HEK293 (cell line): ENCODE data around the gene CDH26.

Experiments
- CTCF ChIP-seq: fragments of 450-650 bp; formaldehyde crosslinking; IDR thresholded peaks from 2 replicates; pipeline ENCODE4 v1.5.1; 2016; ENCODE audit warnings: missing biosample characterization, missing genetic modification characterization
- FEZF1 ChIP-seq: fragments of 450-650 bp; formaldehyde crosslinking; IDR thresholded peaks from 2 replicates; pipeline ENCODE4 v1.5.1; 2016; ENCODE audit warnings: missing biosample characterization, missing genetic modification characterization
- HOXC10 ChIP-seq: sonication (generic); formaldehyde crosslinking; IDR thresholded peaks from 2 replicates; pipeline ENCODE4 v1.8.1; 2023; ENCODE audit warnings: mild to moderate bottlenecking, missing genetic modification reagents
- RBAK ChIP-seq: fragments of 450-650 bp; formaldehyde crosslinking; IDR thresholded peaks from 2 replicates; pipeline ENCODE4 v1.5.1; 2016; ENCODE audit warnings: missing biosample characterization, missing genetic modification characterization
- YY1 ChIP-seq: fragments of 450-650 bp; formaldehyde crosslinking; IDR thresholded peaks from 2 replicates; pipeline ENCODE4 v1.5.1; 2018; ENCODE audit warnings: missing biosample characterization, missing genetic modification characterization
- ZBTB44 ChIP-seq: fragments of 450-650 bp; IDR thresholded peaks from 2 replicates; pipeline ENCODE4 v1.5.1; 2018; ENCODE audit warnings: missing biosample characterization, mild to moderate bottlenecking, missing genetic modification characterization
- ZFP69B ChIP-seq: fragments of 450-650 bp; formaldehyde crosslinking; IDR thresholded peaks from 2 replicates; pipeline ENCODE4 v1.5.1; 2016; ENCODE audit warnings: missing biosample characterization, missing genetic modification characterization
- ZNF239 ChIP-seq: fragments of 450-650 bp; formaldehyde crosslinking; IDR thresholded peaks from 2 replicates; pipeline ENCODE4 v1.5.1; 2016; ENCODE audit warnings: missing biosample characterization, missing genetic modification characterization
- ZNF335 ChIP-seq: fragments of 450-650 bp; formaldehyde crosslinking; conservative IDR thresholded peaks from 2 replicates; pipeline ENCODE4 v1.5.1; 2016; ENCODE audit warnings: missing biosample characterization, missing genetic modification characterization
- ZNF610 ChIP-seq: fragments of 450-650 bp; formaldehyde crosslinking; IDR thresholded peaks from 2 replicates; pipeline ENCODE4 v1.5.1; 2016; ENCODE audit warnings: missing biosample characterization, missing genetic modification characterization, borderline replicate concordance
- ZNF654 ChIP-seq: fragments of 450-650 bp; formaldehyde crosslinking; IDR thresholded peaks from 2 replicates; pipeline ENCODE4 v1.5.1; 2016; ENCODE audit warnings: low read depth, missing biosample characterization, missing genetic modification characterization

DNA sequence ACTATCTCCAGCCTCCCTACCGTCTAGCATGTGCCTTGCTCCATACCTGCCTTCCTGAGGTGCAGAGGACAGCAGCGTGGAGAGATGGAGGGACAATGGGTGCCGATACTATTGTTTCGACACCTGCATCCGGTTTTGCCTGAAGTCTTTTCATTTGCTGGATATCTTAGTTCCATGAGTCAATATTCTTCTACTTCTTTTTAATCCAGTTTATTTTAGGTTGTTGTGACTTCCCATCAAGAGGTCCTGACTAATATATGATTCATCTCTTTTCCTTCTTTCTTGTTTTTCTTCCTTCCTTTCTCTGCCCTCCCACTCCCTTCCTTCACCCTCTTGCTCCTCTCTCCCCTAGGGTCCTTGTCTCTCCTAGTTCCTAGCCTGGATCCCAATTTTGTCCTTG, 91.4 kb downstream of the CDH26 start:
- TF ChIP-seq RBAK (tag by site-specific recombination) (no peak), CTCF (tag by site-specific recombination) (no peak), ZFP69B (tag by site-specific recombination) (no peak), ZBTB44 (tag by site-specific recombination) (no peak), ZNF610 (no peak), ZNF654 (no peak), YY1 (tag by site-specific recombination) (no peak), FEZF1 (tag by site-specific recombination) (no peak), ZNF335 (tag by site-specific recombination) (no peak), ZNF239 (tag by site-specific recombination) (no peak), HOXC10 (CRISPR knock-in tag) (no peak)
